ENCODE data around the gene COL6A3.
"Not testable (repeated sequence)": the region's sequence is repeated elsewhere in the genome, so short reads cannot be mapped to it uniquely, and the experiment has no call there.

The COL6A3 gene

DNA sequence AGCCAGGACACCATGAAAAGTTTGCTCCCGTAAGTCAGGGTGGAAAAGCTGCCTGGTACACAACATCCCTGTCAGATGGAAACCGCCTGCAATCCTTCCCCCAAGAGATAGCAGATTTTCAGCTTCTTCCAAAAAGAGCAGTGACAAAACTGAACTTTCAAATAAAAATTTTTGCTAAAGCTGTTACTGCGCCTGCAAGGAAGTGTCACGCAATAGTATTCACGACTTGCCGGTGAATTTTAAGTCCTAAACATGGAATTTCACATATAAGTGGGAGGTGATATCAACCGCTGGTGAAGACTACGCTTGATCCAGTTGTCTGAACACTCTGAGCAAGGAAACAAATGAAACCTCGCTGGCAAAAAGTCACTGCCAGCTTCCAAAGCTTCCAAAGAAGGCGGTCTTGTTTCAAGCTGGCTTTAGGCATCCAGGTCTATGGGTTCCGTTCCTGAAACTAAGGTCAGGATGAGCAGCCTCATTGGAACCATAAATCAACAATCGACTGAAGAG lies 2.8 kb downstream of the COL6A3 start:
- no peak for DNase-seq

- not testable (repeated sequence) for DNase-seq
Observed at GRCh38 chr2:237409263-237409662, 4.7 kb downstream of the COL6A3 start.

GRCh38 chr2:237408335-237409000 lies 5.5 kb downstream of the COL6A3 start:
- no peak for DNase-seq

- DNase-seq: no peak
Observed at GRCh38 chr2:237407700-237408099, 6.3 kb downstream of the COL6A3 start.

GRCh38 chr2:237406371-237406895 lies 7.5 kb downstream of the COL6A3 start:
- DNase-seq: no peak

DNA sequence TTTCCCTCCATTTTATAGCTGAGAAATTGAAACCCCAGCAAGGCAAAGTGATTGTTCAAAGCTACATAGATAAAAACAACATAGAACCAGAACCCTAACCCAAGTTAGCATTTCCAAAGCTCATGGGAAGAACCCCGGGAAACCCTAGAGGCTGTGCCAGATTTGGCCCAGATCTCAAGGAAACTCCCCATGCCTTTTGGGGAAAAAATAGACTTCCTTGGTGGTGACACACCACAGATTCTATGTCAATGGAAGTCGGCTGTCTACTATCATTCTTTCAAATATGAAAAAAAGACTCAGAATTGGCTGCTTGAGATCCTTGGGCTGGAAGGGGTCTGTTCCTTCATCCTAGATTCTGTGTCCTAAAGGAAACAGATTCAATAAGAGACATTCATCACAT lies 8.4 kb downstream of the COL6A3 start:
- no peak for DNase-seq

DNA sequence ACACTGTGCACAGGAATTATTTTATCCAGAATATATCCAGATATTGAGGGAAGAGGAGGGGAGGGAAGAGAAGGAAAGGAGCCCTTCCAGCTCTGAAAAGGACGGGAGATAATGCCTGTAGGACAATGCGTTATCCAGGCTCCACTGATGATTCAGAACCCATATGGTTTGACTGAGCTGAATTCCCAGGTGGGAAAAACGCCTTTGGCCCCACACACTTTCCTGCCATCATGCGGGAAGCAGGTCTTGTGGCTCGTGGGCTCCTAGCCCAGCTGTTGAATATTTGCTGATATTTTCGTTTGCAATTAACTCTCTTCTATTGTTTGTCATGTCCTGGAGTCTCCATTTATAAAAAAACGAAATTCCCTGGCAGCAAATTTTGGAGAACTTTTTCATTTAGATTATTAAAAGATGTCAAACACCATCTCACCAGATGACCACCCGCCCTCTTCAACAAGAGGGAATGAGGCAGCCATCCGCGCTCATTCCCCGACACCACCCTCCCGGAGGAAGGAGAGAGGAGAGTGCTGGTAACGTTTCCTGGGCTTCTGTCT lies 8.9 kb downstream of the COL6A3 start:
- no peak for DNase-seq

GRCh38 chr2:237404413-237404812 lies 9.6 kb downstream of the COL6A3 start:
- DNase-seq: no peak

DNA sequence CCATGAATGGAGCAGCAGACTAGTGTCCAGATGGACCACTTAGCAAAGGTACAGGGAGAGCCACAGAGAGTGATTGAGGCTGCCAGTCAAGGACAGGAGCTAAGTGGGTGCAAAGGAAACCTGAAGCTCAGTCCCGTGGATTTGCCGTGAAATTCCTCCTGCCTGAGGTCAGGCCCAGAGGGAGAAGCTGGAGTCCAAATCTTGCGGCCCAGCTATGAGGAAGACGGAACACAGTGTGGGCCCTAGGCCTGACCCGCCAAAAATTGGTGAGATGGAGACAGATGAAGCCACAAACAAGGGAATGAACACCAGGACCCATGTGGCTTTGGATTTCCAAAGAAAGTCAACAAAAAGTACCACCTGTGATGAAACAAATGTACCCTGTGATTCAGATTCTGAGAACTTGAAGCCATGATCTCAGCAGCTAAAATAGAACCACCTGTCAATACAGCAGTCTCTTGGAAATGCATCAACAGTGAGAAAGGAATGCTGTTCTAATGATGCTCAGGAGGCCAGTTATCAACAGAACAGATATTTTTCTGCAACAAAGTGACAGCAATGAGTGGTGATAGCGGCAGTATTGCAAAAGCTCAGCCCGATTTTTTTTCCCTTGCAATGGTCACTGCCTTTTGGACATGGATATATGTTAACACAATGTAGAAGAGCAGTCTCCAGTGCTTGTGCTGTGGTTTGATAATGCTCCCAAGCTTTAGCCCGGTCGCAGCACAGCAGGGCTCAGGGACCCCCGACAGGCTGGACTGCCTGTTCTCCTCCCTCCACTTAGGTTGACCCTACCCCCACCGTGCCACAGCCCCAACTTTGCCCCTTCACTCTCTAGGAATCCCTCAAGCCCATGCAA lies 10.7 kb downstream of the COL6A3 start:
- DNase-seq: no peak

DNA sequence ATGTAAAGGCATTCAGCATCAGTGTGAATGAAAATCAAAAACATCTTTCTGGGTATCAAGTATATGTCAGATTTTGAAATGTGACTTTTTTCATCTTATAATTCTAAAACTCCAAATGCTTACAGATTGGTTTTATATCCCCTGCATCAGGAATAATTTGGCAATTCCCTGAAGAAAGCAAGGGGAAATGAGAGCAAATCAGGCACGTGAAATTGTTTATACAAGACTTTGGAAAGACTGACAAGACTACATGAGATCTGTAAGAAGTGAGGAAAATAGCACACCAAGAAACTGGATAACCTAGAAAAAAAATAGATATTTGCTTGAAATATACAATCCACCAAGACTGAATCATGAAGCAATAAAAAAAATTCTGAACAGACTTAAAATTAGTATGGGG lies 13.8 kb downstream of the COL6A3 start:
- DNase-seq: no peak

GRCh38 chr2:237397072-237397471 lies 16.9 kb downstream of the COL6A3 start:
- no peak for DNase-seq

DNA sequence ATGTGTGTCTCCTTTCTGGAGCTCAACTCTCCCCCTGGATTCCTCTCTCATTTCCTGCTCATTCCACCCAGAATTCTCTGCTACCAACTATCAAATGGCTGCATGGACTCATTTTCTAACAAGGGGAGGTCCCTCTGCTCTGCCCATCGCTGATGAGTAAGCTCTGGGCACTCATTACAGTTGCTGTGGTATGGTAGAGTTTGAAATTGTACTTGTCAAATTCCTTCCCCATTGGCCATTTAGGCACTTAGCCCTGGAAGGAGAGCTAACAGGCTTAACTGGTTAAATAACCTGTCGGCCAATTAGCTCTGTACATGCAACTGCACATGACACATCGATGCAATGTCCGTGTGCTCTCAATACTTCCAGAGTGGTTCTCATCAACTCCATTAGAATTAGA lies 20.4 kb downstream of the COL6A3 start:
- no peak for DNase-seq

- DNase-seq: no peak
Observed at GRCh38 chr2:237392186-237392585, 21.8 kb downstream of the COL6A3 start.

GRCh38 chr2:237391140-237391539 lies 22.8 kb downstream of the COL6A3 start:
- DNase-seq: no peak

DNA sequence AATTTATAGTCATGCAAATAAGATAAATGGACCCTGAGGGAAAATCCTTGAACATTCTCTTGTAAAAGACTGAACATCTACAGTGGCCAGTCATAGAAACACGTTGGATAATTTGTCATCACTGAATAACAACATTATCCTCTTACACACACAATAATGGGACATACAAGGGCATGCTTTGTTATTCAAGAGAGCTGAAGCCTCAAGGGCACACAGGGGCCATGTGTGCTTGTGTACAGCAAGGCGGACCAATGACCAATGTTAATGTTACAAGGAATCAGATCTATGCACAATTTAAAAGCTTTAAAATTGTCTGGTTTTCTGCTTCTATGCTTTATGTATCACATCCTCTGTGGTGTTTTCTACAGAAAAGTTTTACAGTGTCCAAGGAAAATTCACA lies 23.7 kb downstream of the COL6A3 start:
- no peak for DNase-seq

DNA sequence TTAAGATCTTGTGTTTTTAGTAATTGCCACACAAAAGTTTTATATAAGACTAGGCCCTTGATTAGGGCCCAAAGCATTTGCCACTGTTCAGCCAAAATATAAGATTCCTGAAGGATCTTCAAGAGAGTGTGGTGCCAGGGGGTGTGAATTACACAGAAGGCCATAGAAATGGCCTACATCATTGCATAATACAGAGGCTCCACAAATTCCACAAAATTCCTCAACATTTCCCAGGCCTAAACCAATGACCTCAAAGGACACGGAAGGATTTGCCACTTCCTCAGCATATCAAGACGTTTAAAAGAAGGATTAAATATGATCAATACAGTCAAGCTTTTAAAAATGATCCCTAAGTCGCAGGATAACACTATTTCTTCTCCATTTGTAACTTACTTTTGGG lies 24.1 kb downstream of the COL6A3 start:
- DNase-seq: no peak

DNA sequence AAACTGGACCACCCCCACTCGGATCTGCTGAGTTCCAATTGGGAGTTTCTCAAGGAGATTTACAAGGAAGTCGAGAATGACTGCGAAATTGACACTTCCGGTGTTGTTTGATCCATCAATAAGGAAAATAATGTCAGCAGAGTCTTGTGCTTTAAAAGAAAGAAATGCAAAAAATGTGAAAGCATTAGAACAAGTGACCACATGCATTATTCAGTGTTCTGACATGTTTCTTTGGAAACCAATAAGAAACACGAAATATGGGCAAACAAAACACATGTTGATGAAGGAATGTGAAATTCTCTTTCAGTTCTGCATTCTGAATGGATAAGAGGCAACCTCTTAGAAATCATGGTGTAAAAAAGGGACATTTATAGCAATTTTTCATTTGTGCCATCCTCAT lies 25.9 kb downstream of the COL6A3 start:
- DNase-seq: no peak

GRCh38 chr2:237384672-237385020 lies 29.3 kb downstream of the COL6A3 start:
- DNase-seq: no peak

GRCh38 chr2:237383991-237384671 lies 29.8 kb downstream of the COL6A3 start:
- no peak for DNase-seq

GRCh38 chr2:237380768-237381167 lies 33.2 kb downstream of the COL6A3 start:
- no peak for DNase-seq

GRCh38 chr2:237379636-237380035 lies 34.3 kb downstream of the COL6A3 start:
- no peak for DNase-seq

DNA sequence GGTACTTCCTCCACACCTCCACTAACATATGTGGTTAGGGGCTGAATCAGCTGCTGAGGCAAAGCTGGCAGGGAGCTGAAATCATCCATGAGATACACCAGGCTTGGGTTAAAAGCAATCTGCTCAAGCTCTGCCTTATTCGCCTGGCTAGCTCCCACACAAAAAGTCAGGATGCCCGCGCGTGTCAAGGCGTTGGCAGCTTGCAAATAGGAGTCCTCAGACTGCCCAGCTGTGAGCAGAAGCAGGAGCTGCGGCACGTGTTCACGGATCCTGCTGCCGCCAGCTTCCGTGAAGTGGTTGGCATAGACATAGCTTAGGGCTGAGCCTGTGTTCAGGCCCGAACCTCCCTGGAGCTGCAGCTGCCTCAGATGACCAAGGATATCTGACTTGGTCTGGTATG lies 35.3 kb downstream of the COL6A3 start:
- no peak for DNase-seq

Measured in activated CD4-positive, alpha-beta T cell treated with anti-CD3 and anti-CD28 coated beads, Interleukin-10, Interleukin-2, amounts not matched to agents 100 ng/mL and 50 ng/mL, durations not matched to agents 16 hours and 8 hours (primary cell).